Liver (tissue), 9 donors: ENCODE data around the gene OLA1. TPM values are rescaled to one million over a fixed set of nuclear protein-coding genes. Genes with fewer than 3 reads are reported as not detected.

Experiments
- DNase-seq: peaks from one replicate; pipeline ENCODE4 v3.0.0-alpha.2; 2017; ENCODE audit warnings: low spot score
- H3K27ac ChIP-seq, 2 donors: one replicate each; pipeline ENCODE4 v1.7.0; 2013; ENCODE audit warnings: inconsistent platforms in 2 of 2, low read length in 2 of 2, control low read depth in 1 of 2, low read depth in 1 of 2, mild to moderate bottlenecking in 1 of 2
- H3K27me3 ChIP-seq, 4 donors: one replicate each; pipeline versions ENCODE4 v1.6.1 to v1.7.0; 2013; ENCODE audit warnings: low read length in 3 of 4, inconsistent platforms in 1 of 4, mild to moderate bottlenecking in 1 of 4, moderate library complexity in 1 of 4; ENCODE audit not compliant: control insufficient read depth in 4 of 4, insufficient read depth in 4 of 4
- H3K36me3 ChIP-seq, 4 donors: one replicate each; pipeline versions ENCODE4 v1.6.1 to v1.7.0; 2013; ENCODE audit warnings: low read length in 3 of 4, mild to moderate bottlenecking in 3 of 4, low read depth in 1 of 4, moderate library complexity in 1 of 4; ENCODE audit not compliant: control insufficient read depth in 4 of 4, insufficient read depth in 3 of 4
- H3K4me1 ChIP-seq, 4 donors: one replicate each; pipeline versions ENCODE4 v1.6.1 to v1.7.0; 2013; ENCODE audit warnings: low read length in 3 of 4, mild to moderate bottlenecking in 3 of 4, moderate library complexity in 1 of 4; ENCODE audit not compliant: control insufficient read depth in 4 of 4, insufficient read depth in 4 of 4
- H3K4me3 ChIP-seq, 3 donors: one replicate each; pipeline versions ENCODE4 v1.6.1 to v1.7.0; 2013; ENCODE audit warnings: low read length in 3 of 3, control low read depth in 1 of 3, low read depth in 1 of 3, mild to moderate bottlenecking in 1 of 3
- H3K9ac ChIP-seq, 2 donors: one replicate each; pipeline ENCODE4 v1.7.0; 2013; ENCODE audit warnings: low read length in 2 of 2, mild to moderate bottlenecking in 2 of 2, moderate library complexity in 2 of 2, control low read depth in 1 of 2, low read depth in 1 of 2
- H3K9me3 ChIP-seq, 4 donors: one replicate each; pipeline versions ENCODE4 v1.6.1 to v1.7.0; 2013; ENCODE audit warnings: low read length in 3 of 4; ENCODE audit not compliant: control insufficient read depth in 4 of 4
- ATF3 ChIP-seq: IDR thresholded peaks from 2 replicates; pipeline ENCODE4 v1.6.1; 2016; ENCODE audit warnings: antibody characterized with exemption
- EGR1 ChIP-seq, 2 donors: IDR thresholded peaks; 2 replicates each; pipeline ENCODE4 v1.6.1; 2016 to 2018; ENCODE audit warnings: antibody characterized with exemption in 2 of 2, low read depth in 2 of 2
- FOXA1 ChIP-seq: IDR thresholded peaks from 2 replicates; pipeline ENCODE4 v1.6.1; 2016; ENCODE audit warnings: antibody characterized with exemption
- FOXA2 ChIP-seq: IDR thresholded peaks from 2 replicates; pipeline ENCODE4 v1.6.1; 2016; ENCODE audit warnings: antibody characterized with exemption
- HNF4G ChIP-seq: IDR thresholded peaks from 2 replicates; pipeline ENCODE4 v1.6.1; 2016; ENCODE audit warnings: antibody characterized with exemption
- JUND ChIP-seq, 2 donors: IDR thresholded peaks; 2 replicates each; pipeline ENCODE4 v1.6.1; 2016; ENCODE audit warnings: antibody characterized with exemption in 2 of 2
- MAX ChIP-seq: IDR thresholded peaks from 2 replicates; pipeline ENCODE4 v1.6.1; 2016; ENCODE audit warnings: antibody characterized with exemption
- NR2F2 ChIP-seq: IDR thresholded peaks from 2 replicates; pipeline ENCODE4 v1.6.1; 2016; ENCODE audit warnings: antibody characterized with exemption
- RAD21 ChIP-seq, 2 donors: IDR thresholded peaks; 2 replicates each; pipeline ENCODE4 v1.6.1; 2016; ENCODE audit warnings: antibody characterized with exemption in 2 of 2, mild to moderate bottlenecking in 2 of 2
- REST ChIP-seq: IDR thresholded peaks from 2 replicates; pipeline ENCODE4 v1.6.1; 2016; ENCODE audit warnings: antibody characterized with exemption, mild to moderate bottlenecking
- SP1 ChIP-seq: IDR thresholded peaks from 2 replicates; pipeline ENCODE4 v1.6.1; 2018; ENCODE audit warnings: antibody characterized with exemption, mild to moderate bottlenecking
- YY1 ChIP-seq: IDR thresholded peaks from 2 replicates; pipeline ENCODE4 v1.6.1; 2016; ENCODE audit warnings: antibody characterized with exemption, mild to moderate bottlenecking
- WGBS: extraction: QIAGEN DNeasy Blood & Tissue Kit; methylation state at CpG from one replicate; pipeline ENCODE4 v1.1.7; 2013; 5-methylcytosine and 5-hydroxymethylcytosine counted together
- polyA plus RNA-seq, 2 donors: library from polyadenylated mRNA; stranded (reverse) in 1 of 2; unstranded in 1 of 2; fragments of 200-250 nt in 1 of 2; fragments of >200 nt in 1 of 2; fragmentation: Nextera tagmentation in 1 of 2; extraction: Ambion mirVana in 1 of 2; gene quantifications; one replicate each; pipeline versions ENCODE4 v1.2.1 to v1.2.3, GENCODE V29; 2013 to 2015
- total RNA-seq, 2 donors: library from RNA; depleted of rRNA; stranded (reverse); fragments of >200 nt; gene quantifications; one replicate each; pipeline ENCODE4 v1.2.3, GENCODE V29; 2014
- donor health status: healthy.
- donor health status: healthy.
- donor health status: healthy.
- donor health status: healthy.
- donor health status: healthy.

The OLA1 gene
- total and polyA plus RNA-seq, 4 donors, result 23.4 to 38.1 (median 32.3) TPM

- no peak overlapping the region for H3K27ac ChIP-seq
- no peak overlapping the region for H3K4me3 ChIP-seq
- WGBS, result 91% methylated on average over 3 of the region's 3 CpGs
- H3K4me1 ChIP-seq, result peaks cover 5 to 16% (median 8%) of the 10 kb centered on the region in 4 donors
- H3K36me3 ChIP-seq, result peaks cover 0 to 5% (median under 1%) of the 10 kb centered on the region in 4 donors
- no peaks in the 10 kb centered on the region for H3K27me3 ChIP-seq
- no peak overlapping the region for H3K9ac ChIP-seq
- TF ChIP-seq JUND (IDR thresholded peaks at IDR 0.05) (no peak), REST (no peak), FOXA2 (no peak), RAD21 (IDR thresholded peaks at IDR 0.05) (no peak), MAX (no peak)
- H3K9me3 ChIP-seq, result no peaks in the 10 kb centered on the region
- no peak for DNase-seq
Measured at GRCh38 chr2:174243812-174244211, 4.5 kb downstream of the OLA1 start.

GRCh38 chr2:174240097-174240496 is 8.2 kb downstream of the OLA1 start:
- no peak for DNase-seq
- no peak overlapping the region for H3K27ac ChIP-seq
- no peak overlapping the region for H3K9ac ChIP-seq
- 100% methylated on average over 1 of the region's 1 CpG for WGBS
- peaks cover 0 to 5% (median under 1%) of the 10 kb centered on the region in 4 donors for H3K36me3 ChIP-seq
- TF ChIP-seq NR2F2 (no peak), EGR1 (IDR thresholded peaks at IDR 0.05; ENCODE audit: low read depth in 2 of 2) (no peak), HNF4G (no peak), REST (no peak), ATF3 (no peak), FOXA2 (no peak), YY1 (no peak), SP1 (no peak), FOXA1 (no peak), MAX (no peak), JUND (IDR thresholded peaks at IDR 0.05) (no peak), RAD21 (IDR thresholded peaks at IDR 0.05) (no peak)
- no peaks in the 10 kb centered on the region for H3K4me1 ChIP-seq
- H3K4me3 ChIP-seq, result no peak overlapping the region
- H3K27me3 ChIP-seq, result no peaks in the 10 kb centered on the region
- no peaks in the 10 kb centered on the region for H3K9me3 ChIP-seq
